HEK293T (cell line): ENCODE data around the gene GLB1L3.

Source experiments
- BHLHE40 ChIP-seq: fragments of 450-650 bp; IDR thresholded peaks from 2 replicates; pipeline ENCODE4 v1.6.1; 2016; ENCODE audit warnings: mild to moderate bottlenecking, moderate library complexity, borderline replicate concordance
- CTBP1 ChIP-seq: fragments of 450-650 bp; IDR thresholded peaks from 2 replicates; pipeline ENCODE4 v1.6.1; 2016; ENCODE audit warnings: borderline replicate concordance
- ELF4 ChIP-seq: fragments of 450-650 bp; IDR thresholded peaks from 2 replicates; pipeline ENCODE4 v1.6.1; 2017; ENCODE audit warnings: antibody characterized with exemption
- FOXA1 ChIP-seq: fragments of 450-650 bp; IDR thresholded peaks from 2 replicates; pipeline ENCODE4 v1.6.1; 2016; ENCODE audit warnings: mild to moderate bottlenecking
- FOXK2 ChIP-seq: fragments of 450-650 bp; IDR thresholded peaks from 2 replicates; pipeline ENCODE4 v1.6.1; 2016; ENCODE audit warnings: mild to moderate bottlenecking
- FOXM1 ChIP-seq: fragments of 450-650 bp; IDR thresholded peaks from 2 replicates; pipeline ENCODE4 v1.6.1; 2017; ENCODE audit warnings: mild to moderate bottlenecking, borderline replicate concordance
- HDGF ChIP-seq: fragments of 450-650 bp; IDR thresholded peaks from 2 replicates; pipeline ENCODE4 v1.6.1; 2017; ENCODE audit warnings: antibody characterized with exemption, borderline replicate concordance
- NFRKB ChIP-seq: fragments of 450-650 bp; IDR thresholded peaks from 2 replicates; pipeline ENCODE4 v1.6.1; 2016; ENCODE audit warnings: mild to moderate bottlenecking, moderate library complexity
- SP1 ChIP-seq: fragments of 450-650 bp; IDR thresholded peaks from 2 replicates; pipeline ENCODE4 v1.6.1; 2017
- SUZ12 ChIP-seq: fragments of 450-650 bp; IDR thresholded peaks from 2 replicates; pipeline ENCODE4 v1.6.1; 2016; ENCODE audit warnings: mild to moderate bottlenecking
- TARDBP ChIP-seq: fragments of 450-650 bp; IDR thresholded peaks from 2 replicates; pipeline ENCODE4 v1.6.1; 2016
- ZNF384 ChIP-seq: fragments of 450-650 bp; IDR thresholded peaks from 2 replicates; pipeline ENCODE4 v1.6.1; 2016

- TF ChIP-seq FOXM1: no peak
- no peak for TF ChIP-seq TARDBP
- TF ChIP-seq SP1: no peak
- TF ChIP-seq FOXA1: no peak
- TF ChIP-seq BHLHE40: no peak
- TF ChIP-seq NFRKB: no peak
- TF ChIP-seq SUZ12: no peak
- TF ChIP-seq ELF4: no peak
- no peak for TF ChIP-seq FOXK2
- TF ChIP-seq HDGF: no peak
- TF ChIP-seq ZNF384: no peak
- no peak for TF ChIP-seq CTBP1
Measured at GRCh38 chr11:134258577-134258976, 17.6 kb upstream of the GLB1L3 start.
